Sigmoid colon (tissue), 7 donors: Measurements from ENCODE around the gene PVRIG. TPM values are rescaled to one million over a fixed set of nuclear protein-coding genes. Genes with fewer than 3 reads are reported as not detected.
"Not testable (repeated sequence)": the region's sequence is repeated elsewhere in the genome, so short reads cannot be mapped to it uniquely, and the experiment has no call there.

Source experiments
- DNase-seq: peaks from one replicate; pipeline ENCODE4 v3.0.0-alpha.2; 2019
- H3K27ac ChIP-seq, 4 donors: fragments of 200-600 bp; sonication (generic); one replicate each; pipeline ENCODE4 v1.5.1; 2016 to 2019; ENCODE audit warnings: mild to moderate bottlenecking in 1 of 4
- H3K27me3 ChIP-seq, 3 donors: fragments of 200-600 bp; sonication (generic); one replicate each; pipeline ENCODE4 v1.5.1; 2019; ENCODE audit warnings: mild to moderate bottlenecking in 1 of 3
- H3K36me3 ChIP-seq, 4 donors: fragments of 200-600 bp; sonication (generic); one replicate each; pipeline ENCODE4 v1.5.1; 2016 to 2019
- H3K4me1 ChIP-seq, 4 donors: fragments of 200-600 bp; sonication (generic); one replicate each; pipeline ENCODE4 v1.5.1; 2017 to 2019
- H3K4me3 ChIP-seq, 4 donors: fragments of 200-600 bp; sonication (generic); one replicate each; pipeline ENCODE4 v1.5.1; 2017 to 2019; ENCODE audit warnings: mild to moderate bottlenecking in 2 of 4, moderate library complexity in 1 of 4
- H3K9me3 ChIP-seq, 4 donors: fragments of 200-600 bp in 3 of 4; sonication (generic) in 3 of 4; one replicate each; pipeline versions ENCODE4 v1.5.1 to v1.6.1; 2013 to 2019
- POLR2A ChIP-seq, 2 donors: fragments of 450-650 bp; IDR thresholded peaks; one replicate each; pipeline ENCODE4 v1.6.1; 2016; ENCODE audit warnings: antibody characterized with exemption in 2 of 2, mild to moderate bottlenecking in 2 of 2, moderate library complexity in 2 of 2
- POLR2AphosphoS5 ChIP-seq, 4 donors: sonication (generic); formaldehyde crosslinking; IDR thresholded peaks; one replicate each; pipeline ENCODE4 v1.6.1; 2017; ENCODE audit warnings: antibody characterized with exemption in 4 of 4
- WGBS, 2 donors: extraction: QIAGEN DNeasy Blood & Tissue Kit; methylation state at CpG; one replicate each; pipeline ENCODE4 v1.1.7; 2013; 5-methylcytosine and 5-hydroxymethylcytosine counted together
- intact Hi-C: fragments of 100-400 bp; cut with DNase I; formaldehyde crosslinking; loops from one replicate; pipeline ENCODE4 v1.15.1; 2023
- polyA plus RNA-seq, 3 donors: library from polyadenylated mRNA; stranded (reverse); fragments of 200-250 nt; gene quantifications; one replicate each; pipeline ENCODE4 v1.2.3, GENCODE V29; 2013
- total RNA-seq, 4 donors: library from RNA; depleted of rRNA; stranded (reverse); fragments of >200 nt; gene quantifications; one replicate each; pipeline ENCODE4 v1.1.0, GENCODE V29; 2016
- donor health status: healthy with polysubstance abuse.
- donor health status: Bipolar disorder and iron deficiency.
- donor health status: healthy.

Gene PVRIG
- total and polyA plus RNA-seq, 7 donors, result 0.16 to 12.0 (median 0.60) TPM; not detected in 2

DNA sequence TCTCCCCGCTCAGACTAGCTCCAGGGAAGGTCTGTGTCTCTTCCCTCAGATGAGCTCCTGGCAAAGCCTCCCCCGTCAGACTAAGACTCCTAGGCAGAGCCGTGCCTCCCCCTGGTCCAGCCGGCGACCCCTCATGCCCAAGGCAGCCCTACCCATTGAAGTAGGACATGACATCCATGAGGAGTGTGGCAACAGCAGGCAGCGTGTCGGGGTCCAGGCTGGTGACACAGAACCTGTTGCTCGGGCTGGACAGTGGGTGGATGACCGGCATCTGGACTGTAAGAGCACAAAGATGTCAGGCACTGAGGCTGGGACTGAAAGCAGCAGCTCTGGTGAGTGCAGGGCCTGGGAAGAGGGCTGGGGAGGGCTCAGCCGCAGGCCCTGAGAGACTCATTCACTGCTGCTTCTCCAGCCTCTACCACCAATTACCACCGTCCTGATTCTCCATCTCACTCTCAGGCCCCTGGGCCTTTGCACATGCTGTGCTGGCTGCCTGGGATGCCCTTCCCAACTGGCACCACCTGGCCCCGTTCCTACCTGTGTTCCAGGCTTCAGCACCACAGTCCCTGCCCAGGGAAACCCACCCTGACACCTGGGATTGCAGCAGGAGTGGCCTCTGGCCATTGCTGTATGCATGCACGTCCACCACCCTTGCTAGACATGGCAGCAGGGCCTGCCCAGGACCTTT is 2.8 kb downstream of the PVRIG start:
- H3K36me3 ChIP-seq, result peaks cover 0 to 24% (median 0%) of the 10 kb centered on the region in 4 donors

DNA sequence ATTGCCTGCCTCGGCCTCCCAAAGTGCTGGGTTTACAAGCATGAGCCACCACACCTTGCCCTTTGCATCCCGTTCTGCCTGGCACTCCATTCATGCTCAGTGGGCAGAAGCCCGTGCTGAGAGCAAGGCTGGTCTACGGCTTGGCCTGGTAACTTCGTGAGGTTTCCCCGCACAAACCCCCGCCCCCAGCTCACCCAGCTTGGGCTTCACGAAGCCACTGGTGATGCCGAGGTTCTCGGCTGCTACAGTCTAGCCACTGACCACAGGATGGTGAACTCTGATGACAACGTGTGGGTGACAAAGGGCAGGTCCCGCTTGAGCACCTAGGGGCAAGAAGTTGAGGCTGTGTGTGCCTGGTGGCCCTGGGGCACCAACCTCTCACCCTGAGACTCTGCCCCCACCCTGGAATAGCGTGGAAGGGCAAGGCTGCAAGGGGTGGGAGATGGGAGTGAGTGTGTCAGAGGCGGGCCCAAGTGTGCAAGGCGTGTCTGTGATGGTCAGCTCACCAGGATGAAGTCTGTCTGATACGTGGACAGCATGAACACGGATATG is 3.7 kb downstream of the PVRIG start:
- H3K27me3 ChIP-seq, DNase-seq, H3K4me1 ChIP-seq, H3K9me3 ChIP-seq, H3K4me3 ChIP-seq, H3K27ac ChIP-seq, intact Hi-C loops: not testable (repeated sequence)
- H3K36me3 ChIP-seq, result peaks cover 0 to 24% (median 0%) of the 10 kb centered on the region in 4 donors
- 89% methylated on average over 17 of the region's 17 CpGs for whole genome bisulfite sequencing, 2 donors

More for the DNA sequence above, 2.8 kb downstream of the PVRIG start:
- no peak for TF ChIP-seq POLR2A (IDR thresholded peaks at IDR 0.05)
- no peak for TF ChIP-seq POLR2AphosphoS5 (IDR thresholded peaks at IDR 0.05)
- no peaks in the 10 kb centered on the region for H3K4me1 ChIP-seq
- 93% methylated on average over 13 of the region's 13 CpGs for WGBS, 2 donors
- H3K4me3 ChIP-seq, result no peak overlapping the region
- no peaks in the 10 kb centered on the region for H3K27me3 ChIP-seq
- no peak for DNase-seq
- H3K9me3 ChIP-seq, result no peaks in the 10 kb centered on the region
- no peak overlapping the region for H3K27ac ChIP-seq
- intact Hi-C loops, result no loop called here

- H3K27me3 ChIP-seq, H3K4me1 ChIP-seq, DNase-seq, intact Hi-C loops, H3K9me3 ChIP-seq, H3K4me3 ChIP-seq, H3K27ac ChIP-seq: not testable (repeated sequence)
- 89 to 90% methylated on average over 6 of the region's 6 CpGs for WGBS, 2 donors
- peaks cover 0 to 21% (median 0%) of the 10 kb centered on the region in 4 donors for H3K36me3 ChIP-seq
These were observed 5.1 kb downstream of the PVRIG start for GRCh38 chr7:100224891-100225290.

- H3K27me3 ChIP-seq, H3K36me3 ChIP-seq, DNase-seq, H3K4me1 ChIP-seq, intact Hi-C loops, H3K9me3 ChIP-seq, H3K27ac ChIP-seq, H3K4me3 ChIP-seq: not testable (repeated sequence)
- 76 to 84% methylated on average over 8 of the region's 8 CpGs for WGBS, 2 donors
These were observed 15.0 kb downstream of the PVRIG start for GRCh38 chr7:100234660-100235317.

DNA sequence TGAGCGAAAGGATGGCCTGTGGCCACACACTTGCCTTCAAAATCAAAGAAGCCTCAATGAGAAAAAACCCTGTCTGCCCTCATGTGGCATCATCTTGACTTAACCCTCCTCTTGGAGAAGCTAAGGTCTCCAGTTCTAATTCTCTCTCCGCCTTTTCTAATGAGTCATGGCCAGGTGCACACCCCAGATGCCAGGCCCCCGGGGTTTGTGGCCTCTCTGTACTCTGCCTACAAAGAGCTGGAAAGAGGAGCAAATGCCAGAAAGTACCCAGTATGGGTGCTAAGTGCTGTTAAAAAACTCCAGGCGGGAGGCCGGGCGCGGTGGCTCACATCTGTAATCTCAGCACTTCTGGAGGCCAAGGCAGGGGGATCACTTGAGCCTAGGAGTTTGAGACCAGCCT is 20.2 kb downstream of the PVRIG start:
- H3K27me3 ChIP-seq, H3K36me3 ChIP-seq, H3K27ac ChIP-seq, H3K4me1 ChIP-seq, DNase-seq, intact Hi-C loops, H3K4me3 ChIP-seq, H3K9me3 ChIP-seq: not testable (repeated sequence)
- WGBS, 2 donors, result 91 to 93% methylated on average over 7 of the region's 7 CpGs

DNA sequence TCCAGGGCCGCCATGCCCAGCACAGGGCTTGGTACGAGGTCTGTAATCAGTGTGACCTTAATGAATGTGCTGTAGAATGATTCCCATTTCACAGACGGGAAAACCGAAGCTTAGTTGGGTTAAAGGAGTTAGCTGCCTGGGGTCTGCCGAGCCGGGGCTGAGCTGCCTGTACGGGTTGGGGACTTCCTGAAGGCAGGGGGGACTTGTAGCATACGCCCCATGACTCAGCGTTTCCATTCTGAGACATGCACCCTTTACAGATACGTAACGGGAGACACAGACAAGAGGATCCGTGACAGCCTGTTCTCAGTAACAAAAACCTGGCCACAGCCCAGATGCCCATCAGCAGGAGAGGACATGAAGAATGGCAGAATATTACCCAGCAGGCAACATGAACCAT is 23.6 kb downstream of the PVRIG start:
- H3K4me3 ChIP-seq, H3K27me3 ChIP-seq, intact Hi-C loops, DNase-seq, H3K27ac ChIP-seq, H3K36me3 ChIP-seq, H3K9me3 ChIP-seq, H3K4me1 ChIP-seq: not testable (repeated sequence)
- WGBS, 2 donors, result 71 to 79% methylated on average over 12 of the region's 12 CpGs

- H3K4me1 ChIP-seq, DNase-seq, H3K4me3 ChIP-seq, H3K27me3 ChIP-seq, H3K36me3 ChIP-seq, H3K9me3 ChIP-seq, intact Hi-C loops: not testable (repeated sequence)
- WGBS, 2 donors, result 80 to 83% methylated on average over 9 of the region's 9 CpGs
- TF ChIP-seq POLR2AphosphoS5 (IDR thresholded peaks at IDR 0.05), result peak in 1 of 4 donors; percentile 14
- peak overlapping the region in 1 of 4 donors; percentile 14 for H3K27ac ChIP-seq
These were observed 25.3 kb downstream of the PVRIG start for GRCh38 chr7:100244988-100245605.

GRCh38 chr7:100246121-100246864 is 26.5 kb downstream of the PVRIG start:
- H3K9me3 ChIP-seq, H3K36me3 ChIP-seq, H3K4me1 ChIP-seq, H3K27ac ChIP-seq, DNase-seq, H3K27me3 ChIP-seq, intact Hi-C loops, H3K4me3 ChIP-seq: not testable (repeated sequence)
- 90 to 95% methylated on average over 15 of the region's 15 CpGs for WGBS, 2 donors

GRCh38 chr7:100246865-100247137 is 27.1 kb downstream of the PVRIG start:
- H3K27ac ChIP-seq, H3K4me1 ChIP-seq, DNase-seq, H3K4me3 ChIP-seq, H3K27me3 ChIP-seq, H3K9me3 ChIP-seq, H3K36me3 ChIP-seq, intact Hi-C loops: not testable (repeated sequence)
- 97 to 98% methylated on average over 9 of the region's 9 CpGs for WGBS, 2 donors
